Osteoblast (primary cell): Measurements from ENCODE around the gene NEK8. TPM values are rescaled to one million over a fixed set of nuclear protein-coding genes. Genes with fewer than 3 reads are reported as not detected.
A peak's percentile ranks its signal among the peaks of the same experiment; 100 is the strongest.

Experiments used
- DNase-seq: peaks from one replicate; pipeline ENCODE4 v3.0.0; 2011; ENCODE audit warnings: low spot score, mixed read lengths; ENCODE audit not compliant: insufficient read length; ENCODE audit errors: missing footprints
- H2AFZ ChIP-seq: 2 replicates; pipeline ENCODE4 v1.6.0; 2011; ENCODE audit warnings: mild to moderate bottlenecking, low read length
- H3K27ac ChIP-seq: 2 replicates; pipeline ENCODE4 v1.5.1; 2011; ENCODE audit warnings: mild to moderate bottlenecking, low read depth, low read length, moderate library complexity
- H3K27me3 ChIP-seq: 2 replicates; pipeline ENCODE4 v1.6.0; 2012; ENCODE audit warnings: mild to moderate bottlenecking, control low read depth, inconsistent platforms, low read length, moderate library complexity; ENCODE audit not compliant: insufficient read depth
- H3K36me3 ChIP-seq: 2 replicates; pipeline ENCODE4 v1.5.1; 2011; ENCODE audit warnings: mild to moderate bottlenecking, low read length, control low read depth, moderate library complexity; ENCODE audit not compliant: insufficient read depth
- H3K4me1 ChIP-seq: 2 replicates; pipeline ENCODE4 v1.5.1; 2011; ENCODE audit warnings: mild to moderate bottlenecking, low read length, control low read depth, moderate library complexity; ENCODE audit not compliant: insufficient read depth
- H3K4me2 ChIP-seq: 2 replicates; pipeline ENCODE4 v1.6.0; 2011; ENCODE audit warnings: mild to moderate bottlenecking, low read length; ENCODE audit not compliant: insufficient read depth
- H3K4me3 ChIP-seq: fragments of 200-600 bp; sonication (generic); 3 replicates; pipeline ENCODE4 v1.5.1; 2012; ENCODE audit warnings: mild to moderate bottlenecking, low read length, inconsistent platforms; ENCODE audit not compliant: insufficient read depth
- H3K79me2 ChIP-seq: 2 replicates; pipeline ENCODE4 v1.6.0; 2012; ENCODE audit warnings: mild to moderate bottlenecking, low read length, control low read depth, inconsistent platforms; ENCODE audit not compliant: insufficient read depth
- H3K9me3 ChIP-seq: 2 replicates; pipeline ENCODE4 v1.5.1; 2011; ENCODE audit warnings: low read depth, low read length, control low read depth
- H4K20me1 ChIP-seq: 2 replicates; pipeline ENCODE4 v1.6.0; 2012; ENCODE audit warnings: mild to moderate bottlenecking, low read length, control low read depth; ENCODE audit not compliant: insufficient read depth
- total RNA-seq: library from RNA; depleted of rRNA; stranded (reverse); fragments of >200 nt; gene quantifications from 2 replicates; pipeline ENCODE4 v1.2.3, GENCODE V29; 2012
- TF ChIP-seq, protein P1 (sequence below): IDR thresholded peaks from 2 replicates; pipeline ENCODE4 v1.5.1; 2011; ENCODE audit warnings: mild to moderate bottlenecking, low read depth, low read length, moderate library complexity; ENCODE audit errors: extremely low read depth

Gene NEK8
- 6.2 and 7.2 TPM in 2 replicates for total RNA-seq

DNA sequence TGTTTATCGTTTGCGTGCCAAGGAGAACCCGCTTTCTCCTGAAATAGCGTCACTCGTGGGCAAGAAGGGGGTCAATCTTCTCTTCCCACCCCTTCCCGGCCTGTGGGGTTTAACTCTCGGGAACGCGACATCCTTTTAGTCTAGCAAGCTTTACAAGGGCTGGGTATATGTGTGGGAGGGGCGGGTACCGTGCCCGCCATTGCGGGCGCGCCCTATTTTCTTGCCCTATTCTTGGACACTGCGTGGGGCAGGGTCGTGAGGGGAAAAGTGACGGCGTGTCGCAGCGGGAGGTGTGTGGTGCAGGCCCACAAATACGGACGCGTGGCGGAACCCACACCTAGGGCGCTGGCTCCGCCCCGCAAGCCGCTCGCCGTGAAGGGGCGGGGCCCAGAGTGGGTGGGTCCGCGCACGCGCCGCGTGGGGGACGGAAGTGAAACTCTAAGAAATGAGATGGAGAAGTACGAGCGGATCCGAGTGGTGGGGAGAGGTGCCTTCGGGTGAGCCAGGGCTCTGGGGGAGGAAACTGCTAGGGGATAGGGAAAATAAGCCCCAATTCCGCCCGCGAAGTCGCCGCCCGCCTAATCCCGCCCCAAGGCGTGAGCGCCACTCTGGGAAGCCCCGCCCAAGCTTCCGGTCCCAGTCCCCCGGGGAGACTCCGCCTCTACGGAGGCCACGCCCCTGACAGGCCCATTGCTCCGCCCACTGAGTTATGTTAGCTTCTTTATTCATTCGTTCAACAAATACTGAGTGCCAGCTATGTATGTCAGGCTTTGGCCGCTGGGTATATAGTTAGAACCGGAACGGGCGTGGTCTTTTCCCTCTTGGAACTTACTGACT, at the start of gene NEK8:
TSS of gene NEK8 (plus strand) at position 425 of the 837 bp plus-strand sequence. CDS start at position 451, 26 bp downstream.
- peaks cover 13% of the 10 kb centered on the region for H4K20me1 ChIP-seq
- no peaks in the 10 kb centered on the region for H3K27me3 ChIP-seq
- DNase-seq = peak; percentile 98
- H3K9me3 ChIP-seq = no peaks in the 10 kb centered on the region
- peaks cover 26% of the 10 kb centered on the region for H3K4me1 ChIP-seq
- H3K4me3 ChIP-seq = peak within 1 kb of the TSS; percentile 79
- peaks cover 15% of the 10 kb centered on the region for H3K36me3 ChIP-seq
- TF ChIP-seq, protein P1, sequence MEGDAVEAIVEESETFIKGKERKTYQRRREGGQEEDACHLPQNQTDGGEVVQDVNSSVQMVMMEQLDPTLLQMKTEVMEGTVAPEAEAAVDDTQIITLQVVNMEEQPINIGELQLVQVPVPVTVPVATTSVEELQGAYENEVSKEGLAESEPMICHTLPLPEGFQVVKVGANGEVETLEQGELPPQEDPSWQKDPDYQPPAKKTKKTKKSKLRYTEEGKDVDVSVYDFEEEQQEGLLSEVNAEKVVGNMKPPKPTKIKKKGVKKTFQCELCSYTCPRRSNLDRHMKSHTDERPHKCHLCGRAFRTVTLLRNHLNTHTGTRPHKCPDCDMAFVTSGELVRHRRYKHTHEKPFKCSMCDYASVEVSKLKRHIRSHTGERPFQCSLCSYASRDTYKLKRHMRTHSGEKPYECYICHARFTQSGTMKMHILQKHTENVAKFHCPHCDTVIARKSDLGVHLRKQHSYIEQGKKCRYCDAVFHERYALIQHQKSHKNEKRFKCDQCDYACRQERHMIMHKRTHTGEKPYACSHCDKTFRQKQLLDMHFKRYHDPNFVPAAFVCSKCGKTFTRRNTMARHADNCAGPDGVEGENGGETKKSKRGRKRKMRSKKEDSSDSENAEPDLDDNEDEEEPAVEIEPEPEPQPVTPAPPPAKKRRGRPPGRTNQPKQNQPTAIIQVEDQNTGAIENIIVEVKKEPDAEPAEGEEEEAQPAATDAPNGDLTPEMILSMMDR = no peak
- peak within 1 kb of the TSS; percentile 100 for H3K4me2 ChIP-seq
- H2AFZ ChIP-seq = peak within 1 kb of the TSS; percentile 97
- no peaks in the 10 kb centered on the region for H3K79me2 ChIP-seq
- H3K27ac ChIP-seq = peak within 1 kb of the TSS; percentile 77

DNA sequence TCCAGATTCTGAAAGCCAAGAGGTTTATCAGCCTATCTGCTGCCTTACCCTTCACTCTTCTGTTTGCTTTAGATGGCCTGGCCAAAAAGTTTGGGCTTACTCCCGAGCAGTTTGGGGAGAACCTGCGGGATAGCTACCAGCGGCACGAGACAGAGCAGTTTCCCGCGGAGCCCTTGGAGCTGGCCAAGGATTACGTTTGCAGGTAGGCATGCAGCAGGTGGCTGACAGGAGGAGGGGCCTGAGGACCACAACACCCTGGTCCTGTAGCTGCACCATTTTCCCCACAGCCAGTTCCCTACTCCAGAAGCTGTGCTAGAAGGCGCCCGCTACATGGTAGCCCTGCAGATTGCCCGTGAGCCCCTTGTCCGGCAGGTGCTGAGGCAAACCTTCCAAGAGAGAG, 45.9 kb upstream of the NEK8 start:
- no peaks in the 10 kb centered on the region for H3K4me1 ChIP-seq
- peaks cover 92% of the 10 kb centered on the region for H3K36me3 ChIP-seq
- DNase-seq = no peak
- TF ChIP-seq, protein P1 = no peak
- peaks cover 2% of the 10 kb centered on the region for H4K20me1 ChIP-seq
- H3K27me3 ChIP-seq = no peaks in the 10 kb centered on the region
- no peak overlapping the region for H3K4me3 ChIP-seq
- H3K79me2 ChIP-seq = no peaks in the 10 kb centered on the region
- H3K9me3 ChIP-seq = no peaks in the 10 kb centered on the region
- H3K4me2 ChIP-seq = no peak overlapping the region
- no peak overlapping the region for H3K27ac ChIP-seq
- no peak overlapping the region for H2AFZ ChIP-seq

DNA sequence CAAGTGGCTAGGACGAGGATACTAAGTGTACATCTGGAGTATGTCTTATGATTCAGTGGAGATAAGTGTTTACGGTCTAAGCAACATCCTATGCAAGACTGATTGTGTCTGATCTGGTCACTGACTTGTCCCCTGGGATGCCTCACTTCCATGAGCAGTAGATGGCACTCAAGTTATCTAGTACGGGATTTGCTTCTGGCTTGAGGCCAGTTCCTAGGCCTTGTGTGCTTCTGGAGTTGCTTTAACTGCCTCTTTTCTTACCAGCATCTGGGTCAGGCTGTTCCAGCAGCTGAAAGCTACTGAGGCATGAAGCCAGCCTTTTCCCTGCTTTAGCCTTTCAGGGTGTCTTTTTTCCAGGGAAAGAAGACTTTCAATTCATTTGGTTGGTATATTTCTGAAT, 43.6 kb upstream of the NEK8 start:
- Histone ChIP-seq H3K79me2 (no peaks in the 10 kb centered on the region), H3K36me3 (peaks cover 93% of the 10 kb centered on the region), H3K27me3 (no peaks in the 10 kb centered on the region), H3K27ac (no peak overlapping the region), H3K4me1 (no peaks in the 10 kb centered on the region), H3K4me3 (no peak overlapping the region), H2AFZ (no peak overlapping the region), H4K20me1 (peaks cover 2% of the 10 kb centered on the region), H3K4me2 (no peak overlapping the region), H3K9me3 (no peaks in the 10 kb centered on the region)
- TF ChIP-seq, protein P1 = no peak
- no peak for DNase-seq

DNA sequence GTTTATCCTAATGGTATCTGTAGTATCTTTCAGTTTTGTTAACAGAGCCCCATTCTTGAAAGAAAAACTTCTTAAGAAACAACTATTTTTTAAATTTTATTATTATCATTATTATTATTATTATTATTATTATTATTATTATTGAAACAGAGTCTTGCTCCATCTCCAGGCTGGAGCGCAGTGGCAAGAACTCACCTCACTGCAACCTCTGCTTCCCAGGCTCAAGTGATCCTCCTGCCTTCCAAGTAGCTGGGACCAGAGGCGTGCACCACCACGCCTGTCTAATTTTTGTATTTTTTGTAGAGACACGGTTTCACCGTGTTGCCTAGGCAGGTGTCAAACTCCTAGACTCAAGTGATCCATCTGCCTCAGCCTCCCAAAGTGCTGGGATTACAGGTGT, 43.2 kb upstream of the NEK8 start:
- H4K20me1 ChIP-seq = peaks cover 2% of the 10 kb centered on the region
- H3K9me3 ChIP-seq = no peaks in the 10 kb centered on the region
- H3K36me3 ChIP-seq = peaks cover 97% of the 10 kb centered on the region
- DNase-seq = no peak
- H2AFZ ChIP-seq = no peak overlapping the region
- no peak overlapping the region for H3K4me3 ChIP-seq
- no peak overlapping the region for H3K27ac ChIP-seq
- no peak overlapping the region for H3K4me2 ChIP-seq
- TF ChIP-seq, protein P1 = no peak
- no peaks in the 10 kb centered on the region for H3K79me2 ChIP-seq
- no peaks in the 10 kb centered on the region for H3K4me1 ChIP-seq
- no peaks in the 10 kb centered on the region for H3K27me3 ChIP-seq
